CD4-positive, alpha-beta T cell treated with Interleukin-2 at 100 ng/mL for 4 hours (primary cell): ENCODE measurements around the gene NKD1.
"Not testable (repeated sequence)": the region's sequence is repeated elsewhere in the genome, so short reads cannot be mapped to it uniquely, and the experiment has no call there.

Experiments used
- DNase-seq: peaks from one replicate; pipeline ENCODE4 v3.0.0-alpha.2; 2020; ENCODE audit warnings: low spot score

The NKD1 gene

GRCh38 chr16:50559804-50560514, 11.8 kb downstream of the NKD1 start:
- DNase-seq = no peak

GRCh38 chr16:50560903-50561863, 13.0 kb downstream of the NKD1 start:
- DNase-seq = no peak

- DNase-seq = no peak
Measured at GRCh38 chr16:50562657-50563056, 14.5 kb downstream of the NKD1 start.

GRCh38 chr16:50563989-50564388, 15.8 kb downstream of the NKD1 start:
- no peak for DNase-seq

GRCh38 chr16:50565428-50565827, 17.2 kb downstream of the NKD1 start:
- no peak for DNase-seq

GRCh38 chr16:50566014-50566962, 18.1 kb downstream of the NKD1 start:
- DNase-seq = no peak

- DNase-seq = no peak
Measured at GRCh38 chr16:50567651-50568050, 19.5 kb downstream of the NKD1 start.

- DNase-seq = no peak
Measured at GRCh38 chr16:50568187-50568815, 20.1 kb downstream of the NKD1 start.

- no peak for DNase-seq
Measured at GRCh38 chr16:50570354-50570753, 22.2 kb downstream of the NKD1 start.

- no peak for DNase-seq
Measured at GRCh38 chr16:50570808-50571598, 22.8 kb downstream of the NKD1 start.

- no peak for DNase-seq
Measured at GRCh38 chr16:50571786-50572185, 23.6 kb downstream of the NKD1 start.

- no peak for DNase-seq
Measured at GRCh38 chr16:50572700-50573099, 24.5 kb downstream of the NKD1 start.

GRCh38 chr16:50573279-50573678, 25.1 kb downstream of the NKD1 start:
- no peak for DNase-seq

GRCh38 chr16:50573947-50574744, 25.9 kb downstream of the NKD1 start:
- no peak for DNase-seq

- no peak for DNase-seq
Measured at GRCh38 chr16:50574745-50575136, 26.5 kb downstream of the NKD1 start.

GRCh38 chr16:50575743-50576142, 27.5 kb downstream of the NKD1 start:
- no peak for DNase-seq

- DNase-seq = no peak
Measured at GRCh38 chr16:50576403-50577113, 28.4 kb downstream of the NKD1 start.

GRCh38 chr16:50578137-50578536, 29.9 kb downstream of the NKD1 start:
- DNase-seq = no peak

- not testable (repeated sequence) for DNase-seq
Measured at GRCh38 chr16:50579373-50579772, 31.2 kb downstream of the NKD1 start.
